GM18517 (cell line): ENCODE measurements around the gene OR52I1.

ENCODE experiments used
- ATAC-seq: cut with Tn5 transposase; IDR thresholded peaks from one replicate; pipeline ENCODE4 v1.9.1; 2021; ENCODE audit warnings: mild to moderate bottlenecking, moderate library complexity; ENCODE audit not compliant: unreplicated experiment

The OR52I1 gene

GRCh38 chr11:4593739-4594138 is at the start of gene OR52I1:
Gene OR52I1 (plus strand): TSS chr11:4594039. CDS start chr11:4594039, 0 bp downstream.
- ATAC-seq = no peak

DNA sequence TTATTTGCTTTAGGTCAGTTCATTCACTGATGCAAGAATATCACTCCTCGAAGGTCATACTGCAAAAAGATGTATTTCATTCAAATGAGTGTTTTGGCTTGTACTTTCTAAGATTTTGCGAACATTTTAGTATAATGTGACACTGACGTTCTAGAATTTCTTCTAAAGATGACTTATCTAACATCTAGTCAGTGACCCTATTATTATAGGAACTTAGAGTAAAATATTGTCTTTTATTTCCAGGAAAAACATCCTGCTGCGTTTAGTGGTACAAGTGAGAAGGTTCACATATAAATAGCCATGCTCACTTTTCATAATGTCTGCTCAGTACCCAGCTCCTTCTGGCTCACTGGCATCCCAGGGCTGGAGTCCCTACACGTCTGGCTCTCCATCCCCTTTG is 48.9 kb upstream of the OR52I1 start, which contains the start of gene OR52M1:
TSS of gene OR52M1 (plus strand) at position 301 of the 400 bp plus-strand sequence. CDS start at position 301, 0 bp downstream.
- no peak for ATAC-seq

DNA sequence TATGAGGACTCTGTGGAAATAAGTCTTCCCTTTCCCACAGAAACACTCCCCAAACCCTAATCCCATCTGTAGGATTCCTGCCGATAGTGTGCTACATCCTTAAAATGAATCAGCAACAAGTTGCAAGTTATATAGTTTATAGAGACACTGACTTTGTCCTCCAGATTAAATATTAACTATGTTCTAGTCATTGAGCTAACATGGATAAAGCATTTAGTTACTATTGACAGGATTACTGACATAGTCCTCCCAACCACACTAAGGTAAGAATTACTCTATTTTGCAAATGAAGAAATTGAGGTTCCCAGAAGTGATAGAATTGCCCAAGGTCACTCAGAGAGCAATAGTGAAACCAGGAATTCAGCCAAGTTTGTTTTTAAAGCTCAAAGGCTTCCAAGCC is 47.0 kb upstream of the OR52I1 start:
- no peak for ATAC-seq

DNA sequence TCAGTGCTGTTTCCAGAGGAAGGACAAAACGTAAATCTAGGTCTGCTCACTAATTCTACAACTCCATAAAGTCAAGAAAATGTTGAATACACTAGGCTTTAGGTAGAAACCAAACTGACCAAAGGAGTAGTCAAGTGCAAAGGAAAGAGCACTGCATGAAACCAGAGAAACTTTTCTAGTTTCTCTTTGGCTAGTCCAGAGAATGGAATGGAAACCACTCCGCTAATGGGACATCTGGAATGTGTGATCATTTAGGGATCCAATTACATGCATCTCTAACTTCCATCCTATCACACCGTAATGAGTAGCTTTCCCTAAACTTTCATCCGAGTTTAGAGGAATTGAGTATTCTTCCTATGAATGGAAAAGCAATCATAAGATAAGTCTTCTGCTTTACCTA is 46.4 kb upstream of the OR52I1 start:
- no peak for ATAC-seq

DNA sequence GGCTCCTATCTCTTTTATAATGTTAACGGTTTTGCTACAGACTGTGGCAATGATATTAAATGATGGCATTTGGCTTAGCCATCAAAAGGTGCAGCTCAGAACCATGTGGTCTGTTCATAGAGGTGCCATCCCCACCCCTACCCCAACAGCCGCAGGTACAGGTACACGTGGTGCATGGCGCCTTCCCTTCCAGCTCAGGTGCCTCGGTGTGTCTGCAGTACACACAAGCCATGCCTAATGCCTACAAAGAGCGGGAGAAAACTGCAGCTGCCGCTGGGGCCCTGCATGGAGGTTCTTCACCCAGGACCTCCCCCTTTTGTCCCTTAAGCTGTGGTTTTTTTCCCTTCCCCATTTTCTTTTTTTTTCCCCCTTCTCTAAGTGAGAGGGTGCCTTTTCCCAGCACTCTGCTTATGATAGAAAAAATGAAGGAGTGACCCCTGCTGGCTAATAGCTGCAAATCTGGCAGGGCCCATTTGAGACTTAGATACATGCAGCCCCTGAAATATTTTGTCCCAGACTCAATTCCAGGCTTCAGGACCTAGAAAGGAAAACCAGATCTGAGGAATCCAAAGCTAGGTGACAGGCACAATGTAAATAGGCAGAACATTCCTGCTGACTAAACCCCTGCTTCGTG is 42.4 kb upstream of the OR52I1 start:
- ATAC-seq = no peak

DNA sequence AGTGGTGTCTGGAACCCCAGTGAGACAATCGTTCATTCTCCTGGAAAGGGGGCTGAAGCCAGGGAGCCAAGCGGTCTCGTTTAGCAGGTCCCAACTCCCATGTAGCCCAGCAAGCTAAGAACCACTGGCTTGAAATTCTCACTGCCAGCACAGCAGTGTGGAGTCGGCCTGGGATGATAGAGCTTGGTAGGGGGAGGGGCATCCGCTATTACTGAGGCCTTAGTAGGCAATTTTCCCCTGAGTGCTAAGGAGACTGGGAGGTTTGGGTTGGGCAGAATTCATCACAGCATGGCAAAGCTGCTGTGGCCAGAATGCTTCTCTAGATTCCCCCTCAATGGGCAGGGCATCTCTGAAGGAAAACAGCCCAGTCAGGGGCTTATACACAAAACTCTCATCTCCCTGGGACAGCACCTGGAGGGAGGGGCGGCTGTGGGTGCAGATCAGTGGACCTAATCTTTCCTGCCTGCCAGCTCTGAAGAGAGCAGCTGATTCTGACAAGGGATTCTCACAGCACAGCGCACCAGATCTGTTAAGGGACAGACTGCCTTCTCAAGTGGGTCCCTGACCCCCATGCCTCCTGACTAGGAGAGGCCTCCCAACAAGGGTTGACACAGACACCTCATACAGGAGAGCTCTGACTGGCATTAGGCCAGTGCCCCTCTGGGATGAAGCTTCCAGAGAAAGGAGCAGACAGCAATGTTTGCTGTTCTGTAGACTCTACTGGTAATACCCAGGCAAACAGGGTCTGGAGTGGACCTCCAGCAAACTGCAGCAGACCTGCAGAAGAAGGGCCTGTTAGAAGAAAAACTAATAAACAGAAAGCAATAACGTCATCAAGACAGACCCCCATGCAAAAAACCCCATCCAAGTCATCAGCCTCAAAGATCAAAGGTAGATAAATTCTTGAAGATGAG is 34.1 kb upstream of the OR52I1 start:
- no peak for ATAC-seq

- no peak for ATAC-seq
Observed at GRCh38 chr11:4560467-4560866, 33.4 kb upstream of the OR52I1 start.

- ATAC-seq = no peak
Observed at GRCh38 chr11:4565371-4565770, 28.5 kb upstream of the OR52I1 start.

- ATAC-seq = no peak
Observed at GRCh38 chr11:4569075-4569474, 24.8 kb upstream of the OR52I1 start.

GRCh38 chr11:4576880-4577279 is 17.0 kb upstream of the OR52I1 start:
- ATAC-seq = no peak

GRCh38 chr11:4577761-4578160 is 16.1 kb upstream of the OR52I1 start:
- ATAC-seq = no peak

DNA sequence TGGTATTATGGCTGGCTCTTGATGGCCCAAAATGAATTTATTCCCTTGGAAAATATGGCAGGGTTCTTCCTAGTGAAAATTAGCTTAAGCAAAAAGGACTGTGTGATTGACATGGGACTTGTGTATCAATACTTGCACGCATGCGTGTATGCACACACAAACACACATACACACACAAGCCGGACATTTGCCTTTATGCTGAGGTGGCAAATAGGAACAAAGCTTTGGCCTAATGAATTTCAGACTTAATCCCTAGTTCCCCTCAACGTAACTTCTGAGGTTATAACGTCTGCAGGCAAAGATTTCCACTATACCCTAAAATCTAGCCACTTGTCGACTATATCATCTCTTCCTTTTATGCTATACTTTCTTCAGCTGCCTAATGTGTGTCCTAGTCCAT is 15.2 kb upstream of the OR52I1 start:
- ATAC-seq = no peak

- ATAC-seq = no peak
Observed at GRCh38 chr11:4580124-4580523, 13.7 kb upstream of the OR52I1 start.

DNA sequence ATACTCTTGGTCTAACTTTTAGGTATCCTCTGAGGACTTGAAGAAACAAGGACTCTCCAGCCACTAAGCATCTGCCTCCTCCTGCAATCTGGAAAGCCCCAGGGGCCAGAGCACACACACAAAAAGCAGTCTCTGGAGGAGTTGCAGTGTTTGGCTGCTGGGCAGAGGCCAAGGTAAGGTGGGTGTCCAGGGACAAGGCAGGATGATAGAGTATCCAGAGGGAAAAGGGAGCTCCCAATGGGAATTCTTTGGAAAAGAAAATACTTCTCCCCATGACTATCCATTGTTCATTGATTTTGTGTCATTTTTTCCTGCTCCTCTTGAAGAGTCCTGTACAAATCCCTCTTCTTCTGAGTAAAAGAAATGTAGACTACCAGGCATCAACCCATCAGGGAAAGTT is 12.4 kb upstream of the OR52I1 start, which contains the start of gene OR52I2:
TSS of gene OR52I2 (plus strand) at position 301 of the 400 bp plus-strand sequence.
- no peak for ATAC-seq

DNA sequence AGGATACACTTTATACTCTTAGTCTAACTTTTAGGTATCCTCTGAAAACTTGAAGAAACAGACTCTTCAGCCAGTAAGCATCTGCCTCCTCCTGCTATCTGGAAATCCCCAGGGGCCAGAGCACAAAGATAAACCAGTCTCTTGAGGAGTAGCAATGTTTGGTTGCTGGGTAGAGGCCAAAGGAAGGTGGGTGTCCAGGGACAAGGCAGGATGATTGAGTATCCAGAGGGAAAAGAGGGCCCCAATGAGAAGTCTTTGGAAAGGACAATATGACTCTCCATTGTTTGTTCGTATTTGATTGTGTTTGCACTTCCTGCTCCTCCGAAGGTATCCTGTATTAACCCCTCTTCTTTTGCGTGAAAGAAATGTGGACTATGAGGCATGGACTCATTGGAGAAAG is 4.8 kb upstream of the OR52I1 start:
- ATAC-seq = no peak

DNA sequence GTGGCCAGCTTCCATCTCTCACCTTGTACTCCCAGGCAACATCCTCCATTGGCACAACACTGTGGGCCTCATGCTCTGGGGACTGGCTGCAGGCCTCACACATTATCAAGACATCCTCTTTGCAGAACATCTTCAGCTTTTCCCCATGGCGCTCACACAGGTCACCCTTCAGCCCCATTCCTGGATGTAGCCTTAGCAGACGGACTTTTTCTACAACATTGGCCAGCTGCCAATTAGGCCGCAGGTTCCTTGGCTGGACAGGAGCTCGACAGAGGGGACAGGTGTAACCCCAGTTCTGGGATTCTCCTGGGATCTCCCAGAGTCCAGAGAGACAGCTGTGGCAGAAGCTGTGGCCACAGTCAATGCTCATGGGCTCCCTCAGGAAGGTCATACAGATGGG is 11.2 kb downstream of the OR52I1 start:
- no peak for ATAC-seq

DNA sequence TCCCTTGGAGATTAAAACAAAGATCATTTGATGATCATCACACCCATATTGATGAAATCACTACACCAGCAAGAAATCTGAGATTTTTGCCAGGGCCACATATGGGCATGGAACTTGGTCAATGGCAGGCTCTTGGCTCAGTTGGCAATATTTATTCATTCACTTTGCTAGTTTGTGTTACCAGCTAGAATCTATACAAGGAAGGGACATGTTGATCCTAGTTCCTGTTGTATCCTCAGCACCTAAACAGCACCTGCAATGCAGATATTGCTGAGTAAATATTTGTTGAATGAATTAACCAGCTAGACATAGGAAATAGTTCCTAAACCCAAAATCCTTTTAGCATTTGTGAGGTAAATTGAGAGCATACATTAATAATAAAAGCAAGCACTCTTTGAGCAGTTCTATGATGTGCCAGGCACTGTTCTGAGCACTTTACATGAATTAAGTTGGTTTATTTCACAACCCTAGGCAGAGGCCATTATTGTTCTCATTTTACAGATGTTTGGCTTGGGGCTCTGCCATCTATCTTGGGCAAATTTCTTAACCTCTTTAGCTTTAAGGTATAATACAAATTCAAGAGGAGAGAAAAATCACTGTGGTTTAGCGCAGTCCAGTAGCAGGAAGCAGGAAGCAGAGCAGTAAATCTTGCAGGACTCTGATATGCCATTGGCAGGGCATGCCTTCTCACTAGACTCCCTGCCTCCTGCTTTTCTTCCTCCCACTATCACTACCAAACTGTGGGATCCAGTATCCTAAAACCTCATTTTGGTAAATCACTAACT is 12.6 kb downstream of the OR52I1 start:
- no peak for ATAC-seq

- ATAC-seq = no peak
Observed at GRCh38 chr11:4607096-4607495, 13.3 kb downstream of the OR52I1 start.

DNA sequence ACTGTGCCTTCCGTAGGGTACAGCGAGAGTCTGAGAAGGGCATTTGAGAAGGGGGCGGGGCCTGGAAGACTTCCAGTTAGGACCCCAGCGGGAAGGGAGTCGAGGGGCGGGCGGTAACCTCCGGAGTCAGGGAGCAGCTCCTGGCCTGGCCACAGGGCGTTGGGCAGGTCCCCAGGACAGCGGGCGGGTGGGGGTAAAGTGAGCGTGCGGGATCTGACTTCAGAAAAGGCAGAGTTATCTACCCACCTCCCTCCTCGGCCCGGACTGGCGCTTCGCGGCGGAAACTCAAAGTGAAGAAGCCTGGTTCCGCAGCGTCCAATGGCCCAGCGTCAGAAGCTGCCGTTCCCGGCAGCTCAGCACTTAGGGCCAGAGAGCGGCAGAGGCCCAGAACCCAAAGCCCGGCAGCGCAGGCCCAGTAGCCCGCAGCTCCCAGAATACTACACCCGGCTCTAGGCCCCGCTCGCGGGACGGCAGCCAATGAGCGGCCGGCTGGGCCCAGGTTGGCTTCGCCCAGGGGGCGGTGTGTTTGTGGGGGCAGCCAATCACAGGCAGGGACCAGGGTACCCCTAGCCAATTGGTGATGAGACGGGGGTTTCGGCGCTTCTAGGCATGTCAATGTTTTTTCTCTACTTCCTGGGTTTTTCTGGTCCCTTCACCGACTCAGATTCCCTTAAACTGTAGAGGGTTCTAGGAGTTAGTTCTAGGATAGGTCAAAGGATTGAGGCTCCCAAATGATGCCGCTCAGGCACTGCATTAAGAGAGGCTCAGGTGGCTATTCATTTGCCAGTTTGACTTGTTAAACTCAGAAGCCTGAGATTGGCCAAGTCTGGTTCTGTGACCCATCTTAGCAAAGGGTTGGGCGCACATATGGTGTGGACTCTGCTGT is 14.2 kb downstream of the OR52I1 start, which contains the start of gene TRIM68:
TSS of gene TRIM68 (minus strand) at position 451 of the 886 bp plus-strand sequence. CDS start 2,727 bp downstream, outside the sequence.
- ATAC-seq = peak; percentile 96

DNA sequence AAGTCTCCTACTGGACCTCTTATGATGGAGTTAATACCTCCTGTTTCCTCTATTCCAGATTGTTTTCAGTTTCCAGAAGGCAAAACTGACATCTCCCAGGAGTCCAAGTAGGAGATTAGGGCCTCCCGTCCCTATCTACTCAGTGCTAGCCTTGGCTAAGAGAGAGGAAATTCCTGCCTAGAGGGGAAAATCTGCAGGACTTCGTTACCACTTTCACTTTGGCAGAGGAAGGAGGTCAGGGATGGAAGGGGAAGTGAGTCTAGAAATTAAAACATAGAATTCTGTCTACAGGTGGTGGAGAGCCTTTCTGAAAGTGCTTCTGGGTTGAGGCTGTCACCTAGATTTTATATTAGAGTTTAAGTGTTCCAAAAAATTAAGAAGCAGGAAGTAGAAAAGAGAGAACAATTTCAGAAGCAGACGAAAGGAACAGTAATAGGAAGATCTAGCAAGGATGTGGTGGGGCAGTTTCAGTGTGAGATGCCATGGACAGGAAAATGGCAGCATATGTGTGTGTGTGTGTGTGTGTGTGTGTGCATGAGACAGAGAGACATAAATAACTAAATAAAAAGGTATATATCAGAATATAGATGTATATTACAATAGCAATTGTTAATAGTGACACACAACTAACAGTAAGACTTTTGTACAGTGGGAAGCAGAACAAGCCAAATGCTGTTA is 16.6 kb downstream of the OR52I1 start:
- no peak for ATAC-seq
